ENCODE results near the gene TAF4.

GRCh38 chr20:62080249-62080990, 14.7 kb upstream of the TAF4 start:
- TF ChIP-seq POLR2A (IDR thresholded peaks at IDR 0.05; ENCODE audit: low read depth, low read length) (no peak), CTCF (IDR thresholded peaks at IDR 0.05; ENCODE audit: extremely low read depth in 1 of 2, insufficient read depth in 1 of 2, low read depth in 1 of 2, low read length in 2 of 2) (no peak), EZH2 (IDR thresholded peaks at IDR 0.05; ENCODE audit: borderline replicate concordance, low read depth, low read length, severe bottlenecking) (no peak), POLR2AphosphoS5 (IDR thresholded peaks at IDR 0.05; ENCODE audit: insufficient read depth, low read depth, low read length) (no peak), GATA2 (IDR thresholded peaks at IDR 0.05; ENCODE audit: insufficient read depth, insufficient read length, low read depth, low read length) (no peak), MAX (IDR thresholded peaks at IDR 0.05; ENCODE audit: insufficient read depth, insufficient read length) (no peak), FOS (IDR thresholded peaks at IDR 0.05; ENCODE audit: borderline replicate concordance, insufficient read depth, low read length) (no peak), MYC (IDR thresholded peaks at IDR 0.05; ENCODE audit: low read depth, low read length) (no peak)

Data from endothelial cell of umbilical vein (primary cell).